ENCODE measurements around the gene SUCLA2.

SUCLA2 gene

DNA sequence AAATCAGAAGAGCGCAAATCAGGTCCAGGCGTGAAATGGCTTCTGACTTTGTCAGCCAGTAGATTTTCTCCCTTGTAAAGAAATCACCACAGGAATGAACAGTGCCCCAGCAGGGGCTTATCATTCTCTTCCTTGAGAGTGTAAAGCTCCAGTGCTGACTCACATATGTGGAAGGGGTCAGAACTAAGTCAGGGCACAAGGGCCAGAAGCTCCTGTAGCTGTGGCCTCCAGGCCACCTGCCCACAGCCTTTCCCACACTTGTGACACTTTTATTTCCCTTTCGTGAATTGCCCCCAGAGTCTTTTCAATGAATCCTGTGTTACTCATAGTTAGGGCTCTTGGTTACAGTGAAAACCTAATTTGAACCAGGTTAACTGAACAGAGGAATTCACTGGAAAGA, 99.6 kb downstream of the SUCLA2 start:
- no CpG with 5 or more reads among the region's 3 CpGs for WGBS (ENCODE audit: extremely low coverage, insufficient coverage, insufficient read length)
- H4K8ac ChIP-seq (ENCODE audit: low read depth, low read length) = no peak overlapping the region

DNA sequence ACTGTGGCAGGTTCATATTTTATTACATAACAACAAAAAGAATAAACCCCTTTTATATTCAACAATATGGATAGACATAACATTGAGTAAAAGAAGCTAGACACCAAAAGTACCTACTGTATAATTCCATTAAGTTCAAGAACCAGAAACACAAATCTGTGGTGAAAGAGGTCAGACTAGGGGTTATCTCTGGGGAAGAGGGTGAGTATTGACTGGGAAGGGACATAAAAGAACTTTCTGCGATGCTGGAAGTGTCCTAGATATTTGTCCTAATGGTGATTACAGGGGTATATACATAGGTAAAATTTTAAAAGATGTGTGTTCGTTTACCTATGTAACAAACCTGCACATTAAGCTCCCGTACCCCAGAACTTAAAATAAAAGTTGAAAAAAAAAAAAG, 103.0 kb downstream of the SUCLA2 start:
- H3K23ac ChIP-seq (ENCODE audit: low read length) = no peak overlapping the region
- H3K4ac ChIP-seq (ENCODE audit: low read depth, low read length) = no peak overlapping the region
- no peaks in the 10 kb centered on the region for H3K79me2 ChIP-seq (ENCODE audit: control insufficient read depth, insufficient read depth, low read length, poor library complexity)
- no peak overlapping the region for H3K14ac ChIP-seq (ENCODE audit: low read length)
- no peaks in the 10 kb centered on the region for H3K36me3 ChIP-seq (ENCODE audit: control insufficient read depth in 1 of 2, insufficient read depth in 2 of 2, low read length in 2 of 2)
- no CpG with 5 or more reads among the region's 3 CpGs for WGBS (ENCODE audit: extremely low coverage, insufficient coverage, insufficient read length)
- H2BK5ac ChIP-seq (ENCODE audit: low read depth, low read length, poor library complexity) = no peak overlapping the region
- no peak overlapping the region for H2BK12ac ChIP-seq (ENCODE audit: low read length)
- no peak overlapping the region for H4K12ac ChIP-seq (ENCODE audit: low read depth, low read length)
- H3K4me2 ChIP-seq (ENCODE audit: low read length) = no peak overlapping the region
- no peak overlapping the region for H3K9ac ChIP-seq (ENCODE audit: low read length)
- H3K4me3 ChIP-seq (ENCODE audit: low read depth, low read length) = no peak overlapping the region
- DNase-seq = peak; percentile 34 to 56
- H3K27ac ChIP-seq (ENCODE audit: low read depth, low read length) = peak overlapping the region; percentile 61
- no peak overlapping the region for H2AFZ ChIP-seq (ENCODE audit: insufficient read depth, low read length, poor library complexity)
- no peak overlapping the region for H2BK120ac ChIP-seq (ENCODE audit: insufficient read depth, low read length, poor library complexity)
- peaks cover 2% of the 10 kb centered on the region for H3K79me1 ChIP-seq (ENCODE audit: low read length)
- no peaks in the 10 kb centered on the region for H3K27me3 ChIP-seq (ENCODE audit: insufficient read depth, low read length)
- no peak overlapping the region for H4K91ac ChIP-seq (ENCODE audit: low read depth, low read length)
- H3K9me3 ChIP-seq (ENCODE audit: insufficient read depth, low read depth, low read length) = no peaks in the 10 kb centered on the region
- H2AK5ac ChIP-seq (ENCODE audit: low read length) = no peak overlapping the region
- no peak overlapping the region for H4K8ac ChIP-seq (ENCODE audit: low read depth, low read length)
- peaks cover 4% of the 10 kb centered on the region in 2 experiments for H3K4me1 ChIP-seq (ENCODE audit: control insufficient read depth in 1 of 2, insufficient read depth in 2 of 2, low read length in 2 of 2)
- H3K18ac ChIP-seq (ENCODE audit: low read length) = no peak overlapping the region

More for the DNA sequence above, 99.6 kb downstream of the SUCLA2 start:
- Histone ChIP-seq H3K27me3 (ENCODE audit: insufficient read depth, low read length) (no peaks in the 10 kb centered on the region), H2BK120ac (ENCODE audit: insufficient read depth, low read length, poor library complexity) (no peak overlapping the region), H3K9me3 (ENCODE audit: insufficient read depth, low read depth, low read length) (no peaks in the 10 kb centered on the region), H4K12ac (ENCODE audit: low read depth, low read length) (no peak overlapping the region), H4K91ac (ENCODE audit: low read depth, low read length) (no peak overlapping the region), H2BK5ac (ENCODE audit: low read depth, low read length, poor library complexity) (no peak overlapping the region), H2AK5ac (ENCODE audit: low read length) (no peak overlapping the region), H2BK12ac (ENCODE audit: low read length) (no peak overlapping the region), H3K4me1 (ENCODE audit: control insufficient read depth in 1 of 2, insufficient read depth in 2 of 2, low read length in 2 of 2) (no peaks in the 10 kb centered on the region), H3K79me2 (ENCODE audit: control insufficient read depth, insufficient read depth, low read length, poor library complexity) (no peaks in the 10 kb centered on the region), H3K27ac (ENCODE audit: low read depth, low read length) (no peak overlapping the region), H3K18ac (ENCODE audit: low read length) (no peak overlapping the region), H3K79me1 (ENCODE audit: low read length) (peaks cover 2% of the 10 kb centered on the region), H3K14ac (ENCODE audit: low read length) (no peak overlapping the region), H3K23ac (ENCODE audit: low read length) (no peak overlapping the region), H3K9ac (ENCODE audit: low read length) (no peak overlapping the region), H2AFZ (ENCODE audit: insufficient read depth, low read length, poor library complexity) (no peak overlapping the region), H3K36me3 (ENCODE audit: control insufficient read depth in 1 of 2, insufficient read depth in 2 of 2, low read length in 2 of 2) (no peaks in the 10 kb centered on the region), H3K4ac (ENCODE audit: low read depth, low read length) (no peak overlapping the region), H3K4me2 (ENCODE audit: low read length) (no peak overlapping the region), H3K4me3 (ENCODE audit: low read depth, low read length) (no peak overlapping the region)
- DNase-seq = peak; percentile 14 to 17

DNA sequence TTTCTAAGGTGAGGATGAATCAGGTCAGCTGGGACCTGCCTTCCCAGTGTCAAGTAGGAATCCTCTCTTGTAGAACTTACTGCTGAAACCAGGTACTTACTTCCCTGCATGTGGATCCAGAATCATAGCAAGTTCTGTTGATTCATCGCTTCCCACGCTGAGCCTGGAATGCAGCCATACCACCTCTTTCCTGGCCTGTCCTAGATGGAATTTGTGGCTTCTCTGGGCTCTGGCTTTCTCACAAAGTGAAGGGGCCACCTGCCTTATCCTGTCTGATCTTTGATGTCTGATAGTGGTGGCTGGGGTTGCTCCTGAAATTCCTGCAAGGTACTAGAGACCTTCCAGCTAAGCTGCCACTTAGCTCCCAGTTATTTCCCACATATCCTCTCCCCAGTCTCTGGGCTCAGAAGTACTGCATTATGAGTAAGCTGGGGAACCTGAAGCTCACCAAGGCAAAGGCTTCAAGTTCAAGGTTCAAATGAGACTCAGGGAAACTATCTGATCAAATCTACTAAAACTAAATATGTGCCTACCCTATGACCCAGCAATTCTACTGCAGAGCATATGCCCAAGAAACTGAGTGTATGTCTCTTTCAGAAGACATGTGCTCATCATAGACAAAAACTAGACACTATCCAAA, 103.5 kb downstream of the SUCLA2 start:
- DNase-seq = peak; percentile 95 to 98
- peaks cover 4% of the 10 kb centered on the region in 2 experiments for H3K4me1 ChIP-seq (ENCODE audit: control insufficient read depth in 1 of 2, insufficient read depth in 2 of 2, low read length in 2 of 2)
- no peak overlapping the region for H3K4me3 ChIP-seq (ENCODE audit: low read depth, low read length)
- no peak overlapping the region for H2AFZ ChIP-seq (ENCODE audit: insufficient read depth, low read length, poor library complexity)
- no peak overlapping the region for H2BK120ac ChIP-seq (ENCODE audit: insufficient read depth, low read length, poor library complexity)
- peak overlapping the region; percentile 9 for H3K4me2 ChIP-seq (ENCODE audit: low read length)
- no peak overlapping the region for H4K12ac ChIP-seq (ENCODE audit: low read depth, low read length)
- no peak overlapping the region for H3K14ac ChIP-seq (ENCODE audit: low read length)
- H3K9ac ChIP-seq (ENCODE audit: low read length) = no peak overlapping the region
- no peak overlapping the region for H4K91ac ChIP-seq (ENCODE audit: low read depth, low read length)
- no peak overlapping the region for H3K4ac ChIP-seq (ENCODE audit: low read depth, low read length)
- H3K27ac ChIP-seq (ENCODE audit: low read depth, low read length) = peak overlapping the region; percentile 61
- no peak overlapping the region for H4K8ac ChIP-seq (ENCODE audit: low read depth, low read length)
- H3K9me3 ChIP-seq (ENCODE audit: insufficient read depth, low read depth, low read length) = no peaks in the 10 kb centered on the region
- H3K18ac ChIP-seq (ENCODE audit: low read length) = no peak overlapping the region
- H3K23ac ChIP-seq (ENCODE audit: low read length) = no peak overlapping the region
- H3K79me2 ChIP-seq (ENCODE audit: control insufficient read depth, insufficient read depth, low read length, poor library complexity) = no peaks in the 10 kb centered on the region
- no peak overlapping the region for H2BK12ac ChIP-seq (ENCODE audit: low read length)
- H3K27me3 ChIP-seq (ENCODE audit: insufficient read depth, low read length) = no peaks in the 10 kb centered on the region
- H2BK5ac ChIP-seq (ENCODE audit: low read depth, low read length, poor library complexity) = no peak overlapping the region
- no peak overlapping the region for H2AK5ac ChIP-seq (ENCODE audit: low read length)
- peaks cover 2% of the 10 kb centered on the region for H3K79me1 ChIP-seq (ENCODE audit: low read length)
- H3K36me3 ChIP-seq (ENCODE audit: control insufficient read depth in 1 of 2, insufficient read depth in 2 of 2, low read length in 2 of 2) = no peaks in the 10 kb centered on the region
- WGBS (ENCODE audit: extremely low coverage, insufficient coverage, insufficient read length) = no CpG with 5 or more reads among the region's 2 CpGs

DNA sequence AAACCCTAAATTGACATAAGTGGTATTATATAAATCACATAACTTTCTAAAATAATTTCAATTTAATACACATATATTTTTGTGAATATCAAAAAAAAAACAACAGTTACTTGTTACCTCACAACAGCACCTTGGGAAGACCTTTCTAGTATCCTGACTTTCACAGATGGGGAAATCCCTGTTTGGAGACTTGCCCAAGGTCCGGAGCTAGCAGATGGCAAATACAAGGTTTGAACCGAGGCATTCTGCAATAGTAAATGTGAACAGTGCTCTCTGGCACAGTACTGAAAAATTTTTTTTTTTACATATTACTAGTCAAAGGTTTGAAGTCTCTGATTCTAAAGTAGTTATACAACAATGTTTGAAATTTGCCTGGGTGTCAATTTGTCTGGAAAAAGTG, 104.5 kb downstream of the SUCLA2 start:
- H4K12ac ChIP-seq (ENCODE audit: low read depth, low read length) = no peak overlapping the region

More for the DNA sequence above, 104.5 kb downstream of the SUCLA2 start:
- H2AK5ac ChIP-seq (ENCODE audit: low read length) = no peak overlapping the region
- H3K23ac ChIP-seq (ENCODE audit: low read length) = no peak overlapping the region
- no peaks in the 10 kb centered on the region for H3K9me3 ChIP-seq (ENCODE audit: insufficient read depth, low read depth, low read length)
- H3K79me2 ChIP-seq (ENCODE audit: control insufficient read depth, insufficient read depth, low read length, poor library complexity) = no peaks in the 10 kb centered on the region
- H3K27ac ChIP-seq (ENCODE audit: low read depth, low read length) = no peak overlapping the region
- no peak overlapping the region for H4K91ac ChIP-seq (ENCODE audit: low read depth, low read length)
- H2BK12ac ChIP-seq (ENCODE audit: low read length) = no peak overlapping the region
- no peak overlapping the region for H3K4me2 ChIP-seq (ENCODE audit: low read length)
- no peak overlapping the region for H3K4me3 ChIP-seq (ENCODE audit: low read depth, low read length)
- no peaks in the 10 kb centered on the region for H3K27me3 ChIP-seq (ENCODE audit: insufficient read depth, low read length)
- H3K79me1 ChIP-seq (ENCODE audit: low read length) = peaks cover 2% of the 10 kb centered on the region
- no peaks in the 10 kb centered on the region for H3K36me3 ChIP-seq (ENCODE audit: control insufficient read depth in 1 of 2, insufficient read depth in 2 of 2, low read length in 2 of 2)
- DNase-seq = no peak
- H3K4ac ChIP-seq (ENCODE audit: low read depth, low read length) = no peak overlapping the region
- WGBS (ENCODE audit: extremely low coverage, insufficient coverage, insufficient read length) = no CpG with 5 or more reads among the region's 2 CpGs
- H3K9ac ChIP-seq (ENCODE audit: low read length) = no peak overlapping the region
- no peak overlapping the region for H2AFZ ChIP-seq (ENCODE audit: insufficient read depth, low read length, poor library complexity)
- peaks cover 4% of the 10 kb centered on the region in 2 experiments for H3K4me1 ChIP-seq (ENCODE audit: control insufficient read depth in 1 of 2, insufficient read depth in 2 of 2, low read length in 2 of 2)
- no peak overlapping the region for H2BK120ac ChIP-seq (ENCODE audit: insufficient read depth, low read length, poor library complexity)
- H2BK5ac ChIP-seq (ENCODE audit: low read depth, low read length, poor library complexity) = no peak overlapping the region
- no peak overlapping the region for H3K18ac ChIP-seq (ENCODE audit: low read length)
- no peak overlapping the region for H3K14ac ChIP-seq (ENCODE audit: low read length)
- no peak overlapping the region for H4K8ac ChIP-seq (ENCODE audit: low read depth, low read length)

Data from trophoblast cell (in vitro differentiated cells and primary cell).